Measurements from ENCODE around the gene ARHGAP40.

- TF ChIP-seq POLR2A (IDR thresholded peaks at IDR 0.05) (no peak), CTCF (IDR thresholded peaks at IDR 0.05) (no peak), POLR2AphosphoS5 (IDR thresholded peaks at IDR 0.05) (no peak), EP300 (IDR thresholded peaks at IDR 0.05) (no peak)
Observed at GRCh38 chr20:38650010-38650409, 48.4 kb downstream of the ARHGAP40 start.
